Measurements from ENCODE around the gene HAP1. TPM values are rescaled to one million over a fixed set of nuclear protein-coding genes. Genes with fewer than 3 reads are reported as not detected.

Gene HAP1, protein sequence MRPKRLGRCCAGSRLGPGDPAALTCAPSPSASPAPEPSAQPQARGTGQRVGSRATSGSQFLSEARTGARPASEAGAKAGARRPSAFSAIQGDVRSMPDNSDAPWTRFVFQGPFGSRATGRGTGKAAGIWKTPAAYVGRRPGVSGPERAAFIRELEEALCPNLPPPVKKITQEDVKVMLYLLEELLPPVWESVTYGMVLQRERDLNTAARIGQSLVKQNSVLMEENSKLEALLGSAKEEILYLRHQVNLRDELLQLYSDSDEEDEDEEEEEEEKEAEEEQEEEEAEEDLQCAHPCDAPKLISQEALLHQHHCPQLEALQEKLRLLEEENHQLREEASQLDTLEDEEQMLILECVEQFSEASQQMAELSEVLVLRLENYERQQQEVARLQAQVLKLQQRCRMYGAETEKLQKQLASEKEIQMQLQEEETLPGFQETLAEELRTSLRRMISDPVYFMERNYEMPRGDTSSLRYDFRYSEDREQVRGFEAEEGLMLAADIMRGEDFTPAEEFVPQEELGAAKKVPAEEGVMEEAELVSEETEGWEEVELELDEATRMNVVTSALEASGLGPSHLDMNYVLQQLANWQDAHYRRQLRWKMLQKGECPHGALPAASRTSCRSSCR
- 1.3 to 1.7 TPM (median 1.4 TPM) in 5 replicates for total RNA-seq (2022; extraction: Qiagen RNA extraction)

DNA sequence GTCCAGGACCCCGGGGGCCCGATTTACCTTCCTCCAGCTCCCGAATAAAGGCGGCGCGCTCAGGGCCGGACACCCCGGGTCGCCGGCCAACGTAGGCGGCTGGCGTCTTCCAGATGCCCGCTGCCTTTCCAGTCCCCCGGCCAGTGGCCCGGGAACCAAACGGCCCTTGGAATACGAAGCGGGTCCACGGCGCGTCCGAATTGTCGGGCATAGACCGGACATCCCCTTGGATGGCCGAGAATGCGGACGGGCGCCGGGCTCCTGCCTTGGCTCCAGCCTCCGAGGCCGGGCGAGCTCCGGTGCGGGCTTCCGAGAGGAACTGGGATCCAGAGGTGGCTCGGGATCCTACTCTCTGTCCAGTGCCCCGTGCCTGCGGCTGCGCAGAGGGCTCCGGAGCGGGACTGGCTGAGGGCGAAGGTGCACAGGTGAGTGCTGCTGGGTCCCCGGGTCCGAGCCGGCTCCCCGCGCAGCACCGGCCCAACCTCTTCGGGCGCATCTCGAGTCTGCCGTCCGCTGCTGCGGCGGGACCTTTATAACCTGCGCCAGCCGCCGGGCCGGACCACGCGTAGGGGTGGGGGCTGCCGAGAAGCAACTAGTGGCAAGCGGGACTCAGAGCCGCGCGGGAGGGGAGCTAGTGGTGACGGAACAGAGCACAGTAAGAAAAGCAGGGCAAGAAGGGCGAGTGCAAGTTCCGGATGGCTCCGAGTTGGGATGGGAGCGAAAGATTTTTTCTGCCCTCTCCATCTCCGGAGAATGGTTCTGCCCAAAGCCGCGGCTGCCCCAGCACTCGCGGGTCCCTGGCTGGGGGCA is at the start of gene HAP1:
Gene HAP1 (minus strand): TSS at position 505 of the 810 bp plus-strand sequence. CDS start 9 bp downstream, at position 496.

GRCh38 chr17:41711669-41712400 is 22.6 kb downstream of the HAP1 start, which contains the start of gene GAST:
Gene GAST, plus strand, starts transcription at chr17:41712331. Its CDS starts 3,106 bp downstream, at chr17:41715437.

DNA sequence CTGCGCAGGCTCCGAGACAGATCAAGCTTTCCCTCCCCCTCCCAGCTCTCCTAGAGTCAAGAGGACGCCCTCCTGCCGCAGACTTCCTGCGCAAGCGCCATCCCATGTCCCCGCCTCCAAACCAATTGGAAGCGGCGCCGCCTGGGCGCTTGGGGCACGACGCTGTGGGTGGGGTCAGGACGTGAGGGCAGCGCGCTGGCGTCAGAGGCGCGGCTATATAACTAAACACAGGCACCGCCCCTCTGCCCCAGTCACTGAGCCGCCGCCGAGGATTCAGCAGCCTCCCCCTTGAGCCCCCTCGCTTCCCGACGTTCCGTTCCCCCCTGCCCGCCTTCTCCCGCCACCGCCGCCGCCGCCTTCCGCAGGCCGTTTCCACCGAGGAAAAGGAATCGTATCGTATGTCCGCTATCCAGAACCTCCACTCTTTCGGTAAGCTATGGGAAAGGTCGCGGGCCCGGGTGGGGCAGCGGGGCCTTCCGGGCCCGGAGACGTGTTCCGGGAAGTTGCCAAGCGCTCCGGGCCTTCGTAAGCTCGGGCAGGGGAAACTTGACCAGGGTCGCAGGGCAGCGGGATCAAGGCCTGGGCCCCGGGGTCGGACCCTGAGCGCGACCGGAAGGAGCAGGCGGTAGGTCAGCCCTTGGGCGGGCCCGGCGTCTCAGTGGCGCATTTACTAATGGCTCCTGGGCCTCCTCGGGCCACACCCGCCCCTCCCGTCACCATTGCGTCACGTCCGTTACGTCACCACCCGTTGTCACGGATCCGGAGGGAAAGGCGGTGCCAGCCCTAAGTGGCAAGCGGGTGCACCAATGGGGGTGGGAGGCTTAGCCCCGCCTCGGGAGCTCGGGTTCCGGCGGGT is 45.6 kb downstream of the HAP1 start, which contains the start of gene EIF1:
Gene EIF1 (plus strand): TSS at position 245 of the 856 bp plus-strand sequence. CDS start 154 bp downstream, at position 399.

Other genes with a start within 250 kb of the HAP1 start
- gene KRT36, start 244.7 kb downstream of the HAP1 start, total RNA-seq (2022; extraction: Qiagen RNA extraction): not detected in 5 replicates
- 0.09 to 0.29 TPM (median 0.24 TPM) in 5 replicates for gene KRT13, start 229.0 kb downstream of the HAP1 start, total RNA-seq (2022; extraction: Qiagen RNA extraction)
- gene KRT15, start 215.8 kb downstream of the HAP1 start, total RNA-seq (2022; extraction: Qiagen RNA extraction): 2.1 to 3.9 TPM (median 3.2 TPM) in 5 replicates
- 40.6 to 55.7 TPM (median 46.2 TPM) in 5 replicates for gene KRT19, start 206.3 kb downstream of the HAP1 start, total RNA-seq (2022; extraction: Qiagen RNA extraction)
- gene KRT9, start 162.6 kb downstream of the HAP1 start, total RNA-seq (2022; extraction: Qiagen RNA extraction): not detected in 5 replicates
- gene KRT14, start 147.7 kb downstream of the HAP1 start, total RNA-seq (2022; extraction: Qiagen RNA extraction): 0.08 to 0.17 TPM (median 0.13 TPM) in 4 of 5 replicates, not detected in the other
- 0.51 to 1.3 TPM (median 1.1 TPM) in 5 replicates for gene KRT16, start 121.9 kb downstream of the HAP1 start, total RNA-seq (2022; extraction: Qiagen RNA extraction)
- gene KRT17, start 110.1 kb downstream of the HAP1 start, total RNA-seq (2022; extraction: Qiagen RNA extraction): 0.54 to 1.9 TPM (median 0.78 TPM) in 5 replicates
- gene EIF1, start 45.8 kb downstream of the HAP1 start, total RNA-seq (2022; extraction: Qiagen RNA extraction): 1,220 to 1,509 TPM (median 1,323 TPM) in 5 replicates
- gene GAST, start 22.3 kb downstream of the HAP1 start, total RNA-seq (2022; extraction: Qiagen RNA extraction): 0.38 to 0.59 TPM in 2 of 5 replicates, not detected in the others
- 95.1 to 120 TPM (median 110 TPM) in 5 replicates for gene JUP, start 52.1 kb upstream of the HAP1 start, total RNA-seq (2022; extraction: Qiagen RNA extraction)
- gene P3H4, start 77.3 kb upstream of the HAP1 start, total RNA-seq (2022; extraction: Qiagen RNA extraction): 29.4 to 36.0 TPM (median 32.0 TPM) in 5 replicates
- gene FKBP10, start 78.4 kb upstream of the HAP1 start, total RNA-seq (2022; extraction: Qiagen RNA extraction): 91.4 to 101 TPM (median 101 TPM) in 5 replicates
- gene NT5C3B, start 101.6 kb upstream of the HAP1 start, total RNA-seq (2022; extraction: Qiagen RNA extraction): 102 to 111 TPM (median 106 TPM) in 5 replicates
- 0.05 to 0.25 TPM (median 0.10 TPM) in 3 of 5 replicates, not detected in the others for gene KLHL10, start 103.2 kb upstream of the HAP1 start, total RNA-seq (2022; extraction: Qiagen RNA extraction)
- 2.1 to 5.0 TPM (median 2.9 TPM) in 5 replicates for gene KLHL11, start 130.8 kb upstream of the HAP1 start, total RNA-seq (2022; extraction: Qiagen RNA extraction)
- gene ACLY, start 184.3 kb upstream of the HAP1 start, total RNA-seq (2022; extraction: Qiagen RNA extraction): 227 to 340 TPM (median 260 TPM) in 5 replicates
- 1.1 to 1.7 TPM (median 1.6 TPM) in 5 replicates for gene ODAD4, start 196.0 kb upstream of the HAP1 start, total RNA-seq (2022; extraction: Qiagen RNA extraction)
- 64.1 to 67.9 TPM (median 66.6 TPM) in 5 replicates for gene CNP, start 232.2 kb upstream of the HAP1 start, total RNA-seq (2022; extraction: Qiagen RNA extraction)